RWPE1 (cell line): ENCODE measurements around the gene CA9.

ENCODE experiments used
- CTCF ChIA-PET: fragments of 350-600 bp; sonication (Branson Sonifier 250); formaldehyde crosslinking; extraction: SDS; loops from one replicate; lab custom pipeline; 2021; lab: Yijun Ruan, JAX
- POLR2A ChIA-PET: fragments of 400-600 bp; formaldehyde crosslinking; extraction: SDS; loops from one replicate; lab custom pipeline; 2020; ENCODE audit warnings: antibody characterized with exemption; ENCODE audit not compliant: low non-redundant PET; lab: Yijun Ruan, JAX
- DNase-seq: peaks from one replicate; pipeline ENCODE4 v3.0.0; 2012; ENCODE audit warnings: low spot score
- H3K27ac ChIP-seq: fragments of 450-650 bp; 2 replicates; pipeline ENCODE4 v1.5.1; 2017
- CTCF ChIP-seq: fragments of 450-650 bp; conservative IDR thresholded peaks from 2 replicates; pipeline ENCODE4 v1.5.1; 2017; ENCODE audit warnings: low read depth, mild to moderate bottlenecking

The CA9 gene

GRCh38 chr9:35702696-35703095 is 29.0 kb downstream of the CA9 start:
- no peak for TF ChIP-seq CTCF
- no peak for DNase-seq
- CTCF ChIA-PET: no interaction called here
- POLR2A ChIA-PET: no interaction called here
- no peak overlapping the region for H3K27ac ChIP-seq

DNA sequence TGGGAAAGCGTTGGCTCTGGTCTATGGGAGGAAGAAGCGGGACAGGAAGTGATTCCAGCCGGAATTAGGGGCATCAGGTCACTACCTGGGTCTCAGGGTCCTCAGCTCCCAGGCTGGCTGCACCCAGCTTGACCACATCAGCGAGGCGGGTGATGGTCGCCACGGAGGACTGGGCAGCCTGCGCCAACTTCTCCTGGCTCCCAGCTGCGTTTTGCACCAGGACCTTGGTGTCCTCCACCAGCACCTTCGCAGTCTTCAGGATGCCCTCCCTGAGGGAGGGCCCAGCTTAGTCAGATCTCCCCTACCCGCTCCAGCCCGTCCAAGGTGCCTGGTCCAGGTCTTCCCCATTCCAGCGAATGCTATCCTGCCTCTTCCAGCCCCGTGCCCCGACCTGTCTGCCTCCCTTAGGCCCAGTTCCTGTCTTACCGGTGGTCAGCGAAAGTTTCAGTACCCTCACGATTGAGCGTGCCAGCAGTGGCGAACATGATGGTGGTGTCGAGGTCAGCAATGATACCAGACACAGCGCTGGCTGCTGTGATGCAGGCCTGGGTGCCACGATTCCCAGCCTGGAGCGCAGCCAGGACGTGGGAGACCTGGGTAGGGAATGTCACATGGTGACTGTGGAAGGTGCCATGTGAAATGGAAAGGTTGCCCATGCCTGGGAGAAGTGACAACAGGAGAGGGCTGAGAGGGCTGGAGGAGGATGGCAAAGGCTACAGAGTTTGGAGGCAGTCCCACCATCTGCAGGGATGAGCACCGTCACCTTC is 30.4 kb downstream of the CA9 start:
- H3K27ac ChIP-seq: no peak overlapping the region
- ChIA-PET POLR2A (no interaction called here), CTCF (interaction anchor here (0.7 to 0.9 kb wide), 2 partner anchors 92 to 364 kb away, joined by 3 to 4 read pairs; no protein-coding TSS in a partner anchor)
- no peak for TF ChIP-seq CTCF
- no peak for DNase-seq

GRCh38 chr9:35705372-35705771 is 31.6 kb downstream of the CA9 start:
- CTCF ChIA-PET: interaction anchor here (0.6 kb wide), 1 partner anchor 68 kb away, joined by 3 read pairs; no protein-coding TSS in a partner anchor
- POLR2A ChIA-PET: no interaction called here

GRCh38 chr9:35705836-35706430 is 32.2 kb downstream of the CA9 start:
- no peak overlapping the region for H3K27ac ChIP-seq
- ChIA-PET CTCF (interaction anchor here (0.6 to 0.7 kb wide), 2 partner anchors 67 to 1067 kb away, joined by 3 read pairs; no protein-coding TSS in a partner anchor), POLR2A (no interaction called here)
- TF ChIP-seq CTCF: no peak
- no peak for DNase-seq

More at GRCh38 chr9:35705372-35705771, 31.6 kb downstream of the CA9 start:
- TF ChIP-seq CTCF: no peak
- DNase-seq: no peak
- no peak overlapping the region for H3K27ac ChIP-seq

- H3K27ac ChIP-seq: no peak overlapping the region
- POLR2A ChIA-PET: no interaction called here
- CTCF ChIA-PET: interaction anchor here (2.0 kb wide), 1 partner anchor 11 kb away, joined by 10 read pairs; no protein-coding TSS in a partner anchor
- DNase-seq: no peak
- TF ChIP-seq CTCF: no peak
Observed at GRCh38 chr9:35706951-35707350, 33.2 kb downstream of the CA9 start.

GRCh38 chr9:35708146-35708545 is 34.4 kb downstream of the CA9 start:
- CTCF ChIA-PET: interaction anchor here (0.7 to 2.0 kb wide), 2 partner anchors 12 to 126 kb away, joined by 3 to 10 read pairs; no protein-coding TSS in a partner anchor
- H3K27ac ChIP-seq: no peak overlapping the region
- TF ChIP-seq CTCF: no peak
- no peak for DNase-seq
- POLR2A ChIA-PET: no interaction called here
